HS-5 (cell line): ENCODE data around the gene ADPGK.
"Not testable (repeated sequence)": the region's sequence is repeated elsewhere in the genome, so short reads cannot be mapped to it uniquely, and the experiment has no call there.

Experiments
- DNase-seq: peaks from one replicate; pipeline ENCODE4 v3.0.0-alpha.2; 2012; ENCODE audit warnings: low read depth

Gene ADPGK

GRCh38 chr15:72749700-72750099, 33.9 kb downstream of the ADPGK start:
- DNase-seq, result no peak

GRCh38 chr15:72740219-72740618, 43.3 kb downstream of the ADPGK start:
- no peak for DNase-seq

GRCh38 chr15:72737723-72738122, 45.8 kb downstream of the ADPGK start:
- DNase-seq, result no peak

GRCh38 chr15:72737061-72737460, 46.5 kb downstream of the ADPGK start:
- no peak for DNase-seq

- DNase-seq, result no peak
Measured at GRCh38 chr15:72735111-72735510, 48.4 kb downstream of the ADPGK start.

- no peak for DNase-seq
Measured at GRCh38 chr15:72733941-72734738, 49.4 kb downstream of the ADPGK start.

GRCh38 chr15:72732516-72732915, 51.0 kb downstream of the ADPGK start:
- no peak for DNase-seq

DNA sequence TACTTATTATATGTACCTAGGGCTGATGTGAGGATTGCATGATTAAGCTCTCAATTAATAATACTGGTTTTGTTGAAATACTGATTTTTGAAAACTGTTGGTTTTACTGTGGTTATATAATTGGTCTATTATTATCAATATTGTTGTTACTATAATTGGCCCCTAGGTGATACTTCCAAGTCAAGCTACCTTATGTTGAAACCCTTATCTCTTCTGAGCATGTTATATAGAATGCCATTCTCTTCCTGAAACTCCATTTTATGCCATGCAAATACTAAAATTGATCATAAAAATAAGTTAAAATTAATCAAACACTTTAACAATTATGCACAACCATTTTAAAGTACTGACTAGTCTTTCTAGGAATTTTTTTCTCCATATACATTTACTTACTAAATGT, 51.5 kb downstream of the ADPGK start:
- no peak for DNase-seq

DNA sequence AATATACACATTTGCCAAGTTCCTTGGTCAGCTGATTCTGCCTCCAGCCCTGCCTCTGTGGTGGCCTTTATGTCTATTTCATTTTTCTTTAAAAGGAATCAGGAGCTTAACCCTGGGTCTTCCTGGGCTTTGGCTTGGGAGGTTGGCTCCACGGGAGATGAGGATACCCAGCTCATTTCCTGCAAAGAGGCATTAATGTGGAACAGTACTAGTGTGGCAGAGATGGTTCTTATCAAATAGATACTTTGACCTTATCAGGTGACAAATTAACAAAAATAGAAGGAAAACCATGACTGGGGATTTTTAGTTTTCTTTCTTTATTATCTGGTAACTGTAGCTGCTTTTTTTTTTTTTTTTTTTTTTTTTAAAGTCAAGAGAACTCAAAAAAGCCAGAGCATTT, 54.7 kb downstream of the ADPGK start:
- DNase-seq, result no peak

DNA sequence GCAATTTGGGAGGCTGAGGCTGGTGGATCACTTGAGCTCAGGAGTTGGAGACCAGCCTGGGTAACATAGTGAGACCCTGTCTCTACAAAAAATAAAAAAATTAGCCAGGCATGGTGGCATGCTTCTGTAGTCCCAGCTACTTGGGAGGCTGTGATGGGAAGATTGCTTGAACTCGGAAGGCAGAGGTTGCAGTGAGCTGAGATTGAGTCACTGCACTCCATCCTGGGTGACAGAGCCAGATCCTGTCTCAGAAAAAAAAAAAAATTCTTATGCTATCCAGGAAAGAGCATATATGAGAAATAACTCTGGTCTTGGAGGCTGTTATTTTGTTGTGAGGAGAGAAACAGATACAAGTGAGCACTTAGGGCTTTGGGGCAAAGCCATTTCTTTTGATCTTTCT, 55.3 kb downstream of the ADPGK start:
- DNase-seq, result not testable (repeated sequence)

DNA sequence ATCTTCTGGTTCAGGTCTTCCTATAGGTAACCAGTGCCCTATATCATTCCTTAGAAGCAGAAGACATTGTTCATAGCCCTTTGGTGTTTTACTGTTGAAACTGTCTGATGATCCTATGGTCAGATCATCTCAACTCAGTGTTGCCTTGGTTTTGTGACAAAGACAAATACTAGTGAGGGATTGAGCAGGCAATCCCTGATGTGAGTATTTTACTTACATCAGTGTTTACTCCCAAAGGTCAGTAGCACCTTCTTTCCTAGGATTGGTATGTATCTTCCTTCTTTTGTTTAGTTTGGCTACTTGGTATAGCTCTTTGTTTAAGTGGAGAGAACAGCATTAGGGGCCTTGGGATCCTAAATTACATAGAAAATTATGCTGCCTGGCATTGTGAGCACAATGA, 56.4 kb downstream of the ADPGK start:
- DNase-seq, result no peak

DNA sequence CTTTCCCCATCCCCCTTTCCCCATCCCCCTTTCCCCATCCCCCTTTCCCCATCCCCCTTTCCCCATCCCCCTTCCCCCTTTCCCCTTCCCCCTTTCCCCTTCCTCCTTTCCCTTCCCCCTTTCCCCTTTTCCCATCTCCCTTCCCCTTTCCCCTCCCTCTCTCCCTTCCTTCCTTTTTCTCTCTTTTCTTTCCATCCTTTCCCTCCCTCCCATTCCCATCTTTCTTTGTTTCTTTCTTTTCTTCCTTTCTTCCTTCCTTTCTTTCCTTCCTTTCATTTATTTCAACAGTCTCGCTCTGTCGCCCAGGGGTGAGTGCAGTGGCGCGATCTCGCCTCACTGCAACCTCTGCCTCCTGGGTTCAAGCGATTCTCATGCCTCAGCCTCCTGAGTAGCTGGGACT, 57.7 kb downstream of the ADPGK start:
- not testable (repeated sequence) for DNase-seq

DNA sequence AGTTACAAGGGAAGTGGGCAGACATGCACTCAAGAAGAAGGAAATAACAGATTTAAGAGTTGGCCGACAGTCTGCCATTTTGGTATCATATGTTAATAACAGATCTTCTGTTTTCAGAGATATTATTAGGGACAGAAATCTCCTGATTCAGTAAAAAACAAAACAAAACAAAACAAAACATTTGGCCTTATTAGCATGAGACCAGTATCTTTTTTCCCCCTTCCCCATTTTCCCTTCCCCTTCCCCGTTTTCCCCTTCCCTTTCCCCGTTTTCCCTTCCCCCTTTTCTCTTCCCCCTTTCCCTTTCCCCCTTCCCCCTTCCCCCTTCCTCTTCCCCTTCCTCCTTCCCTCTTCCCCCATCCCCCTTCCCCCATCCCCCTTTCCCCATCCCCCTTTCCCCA, 58.1 kb downstream of the ADPGK start:
- no peak for DNase-seq

DNA sequence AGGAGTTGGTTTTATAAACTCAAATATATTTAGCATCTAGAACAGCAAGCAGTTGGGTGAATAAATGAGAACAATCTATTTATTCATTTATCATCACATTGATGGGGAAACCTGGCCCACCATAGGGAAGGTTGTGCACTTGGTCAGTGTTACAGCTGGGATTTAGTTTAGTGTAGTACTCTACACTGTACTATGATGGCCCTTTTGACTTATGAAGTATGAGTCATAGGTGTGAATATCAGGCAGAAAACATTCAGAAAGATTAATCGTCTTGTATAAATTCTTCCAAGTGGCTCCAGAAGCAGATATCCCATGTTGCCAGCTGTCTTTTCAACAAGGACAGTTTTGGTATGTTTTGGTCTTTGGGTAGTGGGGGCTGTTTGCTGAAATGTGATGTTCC, 59.5 kb downstream of the ADPGK start:
- DNase-seq, result no peak

- DNase-seq, result peak; percentile 18
Measured at GRCh38 chr15:72722071-72722696, 61.4 kb downstream of the ADPGK start.

- DNase-seq, result not testable (repeated sequence)
Measured at GRCh38 chr15:72708551-72709303, 74.8 kb downstream of the ADPGK start.

- no peak for DNase-seq
Measured at GRCh38 chr15:72706266-72706665, 77.3 kb downstream of the ADPGK start.
